H1 (cell line): ENCODE results near the gene FKBP10. TPM values are rescaled to one million over a fixed set of nuclear protein-coding genes. Genes with fewer than 3 reads are reported as not detected.

ENCODE experiments used
- CBX8 ChIP-seq: fragments of 300-800, 300-1000 bp; sonication (generic); IDR thresholded peaks from 2 replicates; pipeline ENCODE4 v1.7.1; 2016; ENCODE audit warnings: low read depth, low read length, borderline replicate concordance
- CEBPB ChIP-seq: IDR thresholded peaks from 2 replicates; pipeline ENCODE4 v1.6.1; 2012; ENCODE audit warnings: low read depth, low read length
- EGR1 ChIP-seq: IDR thresholded peaks from 2 replicates; pipeline ENCODE4 v1.6.1; 2011; ENCODE audit warnings: low read depth, low read length, borderline replicate concordance
- JUN ChIP-seq: IDR thresholded peaks from 2 replicates; pipeline ENCODE4 v1.6.1; 2011; ENCODE audit warnings: low read depth, mild to moderate bottlenecking, improper control_type of control experiment, low read length
- NANOG ChIP-seq: IDR thresholded peaks from 2 replicates; pipeline ENCODE4 v1.6.1; 2011; ENCODE audit warnings: low read length, low read depth, mild to moderate bottlenecking, inconsistent platforms; ENCODE audit not compliant: insufficient read depth, poor library complexity, severe bottlenecking
- POLR2AphosphoS5 ChIP-seq: IDR thresholded peaks from 2 replicates; pipeline ENCODE4 v1.6.1; 2011; ENCODE audit warnings: low read depth, low read length
- polyA plus RNA-seq, 7 experiments: library from polyadenylated mRNA; depleted of rRNA in 3 of 7; stranded (reverse) in 5 of 7; unstranded in 2 of 7; fragments of >200 nt in 5 of 7; fragments of 200-250 nt in 2 of 7; gene quantifications; 1 replicate in 5 of 7; 2 replicates in 1 of 7; 4 replicates in 1 of 7; pipeline versions ENCODE4 v1.2.1 to v1.2.3, GENCODE V29; 2011 to 2013; ENCODE audit warnings: missing spikeins in 2 of 7, mixed read lengths in 2 of 7
- total RNA-seq: library from RNA; stranded (reverse); fragmentation: NEBNext Ultra II Directional; extraction: Animal tissue kit (Norgen Biotek cat#: 25700); gene quantifications from 2 replicates; pipeline ENCODE4 v1.2.1, GENCODE V29; 2021

Gene FKBP10
- total and polyA plus RNA-seq, 2 of the 8 experiments (the other 6 are each of a cell fraction or from before 2014, with no cell fraction given), result 173 to 283 TPM

- no peak for TF ChIP-seq JUN
- TF ChIP-seq CBX8, result no peak
- no peak for TF ChIP-seq NANOG
- no peak for TF ChIP-seq EGR1
- TF ChIP-seq CEBPB, result no peak
- TF ChIP-seq POLR2AphosphoS5, result no peak
These were observed 47.6 kb downstream of the FKBP10 start (continued) for GRCh38 chr17:41860254-41860931.
